Endothelial cell (in vitro differentiated cells): Measurements from ENCODE around the gene GSC2. TPM values are rescaled to one million over a fixed set of nuclear protein-coding genes. Genes with fewer than 3 reads are reported as not detected.

Experiments
- DNase-seq: peaks from one replicate; pipeline ENCODE4 v3.0.0; 2021; ENCODE audit warnings: low spot score
- H3K27ac Mint-ChIP-seq: one replicate; pipeline ENCODE4 v1.8.0; 2021; ENCODE audit warnings: mixed read lengths, inconsistent platforms; ENCODE audit not compliant: unreplicated experiment
- H3K27me3 Mint-ChIP-seq: one replicate; pipeline ENCODE4 v1.8.0; 2021; ENCODE audit warnings: mild to moderate bottlenecking, moderate library complexity, mixed read lengths, inconsistent platforms; ENCODE audit not compliant: unreplicated experiment
- H3K36me3 Mint-ChIP-seq: one replicate; pipeline ENCODE4 v1.8.0; 2021; ENCODE audit warnings: mild to moderate bottlenecking, low read depth, mixed read lengths, inconsistent platforms; ENCODE audit not compliant: unreplicated experiment
- H3K4me1 Mint-ChIP-seq: one replicate; pipeline ENCODE4 v1.8.0; 2021; ENCODE audit warnings: mild to moderate bottlenecking, mixed read lengths, inconsistent platforms; ENCODE audit not compliant: unreplicated experiment
- H3K4me3 Mint-ChIP-seq: one replicate; pipeline ENCODE4 v1.8.0; 2021; ENCODE audit warnings: mild to moderate bottlenecking, mixed read lengths, inconsistent platforms; ENCODE audit not compliant: unreplicated experiment
- H3K9me3 Mint-ChIP-seq: one replicate; pipeline ENCODE4 v1.8.0; 2021; ENCODE audit warnings: mixed read lengths, inconsistent platforms; ENCODE audit not compliant: unreplicated experiment
- total RNA-seq: library from RNA; stranded (reverse); fragmentation: NEBNext Ultra II Directional; extraction: Animal tissue kit (Norgen Biotek cat#: 25700); gene quantifications from one replicate; pipeline ENCODE4 v1.2.1, GENCODE V29; 2021; ENCODE audit not compliant: unreplicated experiment
- TF ChIP-seq, protein P1 (sequence below): fragments of 200-600 bp; sonication (generic); IDR thresholded peaks from one replicate; pipeline ENCODE4 v1.5.0; 2021; ENCODE audit warnings: antibody characterized with exemption; ENCODE audit not compliant: unreplicated experiment

The GSC2 gene
- total RNA-seq, 1 donor from 2014 or later = not detected

DNA sequence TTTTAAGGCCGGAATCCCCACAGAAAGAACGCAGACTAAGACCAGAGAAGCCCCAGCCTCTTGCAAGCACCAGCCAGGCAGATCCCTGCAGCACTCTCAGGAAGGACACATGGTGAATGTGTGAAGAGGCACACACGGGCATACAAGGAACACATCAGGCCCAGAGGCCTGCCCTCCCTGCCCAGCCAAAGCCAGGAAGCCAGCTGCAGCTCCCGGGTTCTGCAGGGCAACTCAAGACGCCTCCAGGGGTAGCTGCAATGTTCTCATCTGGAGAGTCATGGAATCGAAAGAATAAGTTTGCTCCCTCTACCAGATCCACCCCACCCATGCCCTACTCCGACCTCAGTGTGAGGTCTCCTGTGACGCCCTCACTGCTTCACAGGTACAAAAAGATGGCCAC is 30.1 kb downstream of the GSC2 start:
- TF ChIP-seq, protein P1, sequence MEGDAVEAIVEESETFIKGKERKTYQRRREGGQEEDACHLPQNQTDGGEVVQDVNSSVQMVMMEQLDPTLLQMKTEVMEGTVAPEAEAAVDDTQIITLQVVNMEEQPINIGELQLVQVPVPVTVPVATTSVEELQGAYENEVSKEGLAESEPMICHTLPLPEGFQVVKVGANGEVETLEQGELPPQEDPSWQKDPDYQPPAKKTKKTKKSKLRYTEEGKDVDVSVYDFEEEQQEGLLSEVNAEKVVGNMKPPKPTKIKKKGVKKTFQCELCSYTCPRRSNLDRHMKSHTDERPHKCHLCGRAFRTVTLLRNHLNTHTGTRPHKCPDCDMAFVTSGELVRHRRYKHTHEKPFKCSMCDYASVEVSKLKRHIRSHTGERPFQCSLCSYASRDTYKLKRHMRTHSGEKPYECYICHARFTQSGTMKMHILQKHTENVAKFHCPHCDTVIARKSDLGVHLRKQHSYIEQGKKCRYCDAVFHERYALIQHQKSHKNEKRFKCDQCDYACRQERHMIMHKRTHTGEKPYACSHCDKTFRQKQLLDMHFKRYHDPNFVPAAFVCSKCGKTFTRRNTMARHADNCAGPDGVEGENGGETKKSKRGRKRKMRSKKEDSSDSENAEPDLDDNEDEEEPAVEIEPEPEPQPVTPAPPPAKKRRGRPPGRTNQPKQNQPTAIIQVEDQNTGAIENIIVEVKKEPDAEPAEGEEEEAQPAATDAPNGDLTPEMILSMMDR = no peak
- H3K36me3 Mint-ChIP-seq = peaks cover 7% of the 10 kb centered on the region
- no peak overlapping the region for H3K27ac Mint-ChIP-seq
- DNase-seq = no peak
- H3K4me1 Mint-ChIP-seq = peaks cover 19% of the 10 kb centered on the region
- H3K4me3 Mint-ChIP-seq = no peak overlapping the region
- peaks cover 9% of the 10 kb centered on the region for H3K27me3 Mint-ChIP-seq
- no peaks in the 10 kb centered on the region for H3K9me3 Mint-ChIP-seq

DNA sequence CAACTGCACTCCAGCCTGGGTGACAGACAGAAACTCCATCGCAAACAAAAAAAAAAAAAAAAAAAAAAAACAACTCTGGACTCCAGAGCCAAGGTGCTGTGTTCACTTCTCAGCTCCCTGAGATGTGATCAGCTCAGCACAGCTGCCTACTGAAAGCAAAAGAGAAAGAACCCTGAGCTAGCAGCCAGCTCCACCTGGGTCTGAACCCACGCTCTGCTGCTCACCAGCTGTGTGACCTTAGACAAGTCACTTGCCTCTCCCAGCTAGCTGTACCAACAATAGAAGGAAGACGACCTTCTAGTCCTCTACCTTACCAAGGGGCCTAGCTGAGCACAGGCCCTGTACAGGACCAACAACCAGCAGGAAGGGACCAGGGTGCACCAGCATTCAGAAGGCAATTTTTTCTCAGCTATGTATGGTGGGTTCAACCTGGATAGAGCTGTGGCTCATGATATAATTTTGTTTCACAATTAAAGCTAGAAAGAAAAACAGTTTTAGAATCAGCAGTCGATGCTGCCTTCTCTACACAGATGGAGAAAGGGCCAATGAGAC is 31.7 kb downstream of the GSC2 start:
- H3K9me3 Mint-ChIP-seq = no peaks in the 10 kb centered on the region
- no peak overlapping the region for H3K27ac Mint-ChIP-seq
- H3K4me1 Mint-ChIP-seq = peaks cover 18% of the 10 kb centered on the region
- H3K36me3 Mint-ChIP-seq = peaks cover 7% of the 10 kb centered on the region
- no peak for DNase-seq
- TF ChIP-seq, protein P1 = no peak
- peaks cover 7% of the 10 kb centered on the region for H3K27me3 Mint-ChIP-seq
- no peak overlapping the region for H3K4me3 Mint-ChIP-seq

DNA sequence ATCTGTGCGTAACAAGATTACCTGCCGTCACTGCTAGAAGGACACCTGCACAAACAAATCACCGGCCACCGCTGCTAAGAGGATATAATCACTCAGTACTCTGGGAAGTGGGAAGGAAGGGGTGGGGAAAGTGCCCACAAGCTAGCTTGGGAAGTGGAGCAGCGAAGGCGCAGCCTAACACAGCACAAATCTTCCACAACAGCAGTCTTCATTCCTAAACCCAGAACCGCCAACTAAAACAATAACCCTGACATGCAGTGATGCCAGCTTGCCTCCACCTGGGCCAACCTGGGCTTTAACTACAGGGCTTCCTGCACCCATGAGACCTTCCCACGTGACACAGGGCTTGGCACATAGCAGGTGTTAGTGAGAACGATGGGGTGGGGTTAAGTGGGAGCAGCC is 33.0 kb downstream of the GSC2 start:
- Mint-ChIP-seq H3K9me3 (no peaks in the 10 kb centered on the region), H3K27ac (no peak overlapping the region), H3K4me1 (peaks cover 10% of the 10 kb centered on the region), H3K4me3 (no peak overlapping the region), H3K36me3 (peaks cover 7% of the 10 kb centered on the region), H3K27me3 (peaks cover 4% of the 10 kb centered on the region)
- no peak for DNase-seq
- TF ChIP-seq, protein P1 = no peak

DNA sequence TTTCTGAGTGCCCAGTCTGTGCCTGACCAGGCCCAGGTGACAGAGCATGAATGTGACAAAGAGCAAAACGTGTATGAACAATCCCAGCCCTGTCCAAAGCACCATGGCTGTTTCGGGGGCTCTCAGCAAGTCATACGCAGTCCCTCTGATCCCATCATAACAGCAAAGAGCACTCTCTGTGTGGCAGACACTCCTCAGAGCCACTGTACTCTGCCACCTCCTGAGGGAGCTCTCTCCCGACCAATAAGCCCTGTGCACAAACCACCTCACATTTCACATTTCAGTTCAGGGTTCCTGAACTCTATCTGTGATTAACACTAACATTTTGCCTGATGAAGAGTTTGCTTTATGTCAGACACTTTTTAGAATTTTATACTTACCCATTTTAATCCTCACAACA is 34.5 kb downstream of the GSC2 start:
- H3K4me3 Mint-ChIP-seq = no peak overlapping the region
- H3K36me3 Mint-ChIP-seq = peaks cover 7% of the 10 kb centered on the region

DNA sequence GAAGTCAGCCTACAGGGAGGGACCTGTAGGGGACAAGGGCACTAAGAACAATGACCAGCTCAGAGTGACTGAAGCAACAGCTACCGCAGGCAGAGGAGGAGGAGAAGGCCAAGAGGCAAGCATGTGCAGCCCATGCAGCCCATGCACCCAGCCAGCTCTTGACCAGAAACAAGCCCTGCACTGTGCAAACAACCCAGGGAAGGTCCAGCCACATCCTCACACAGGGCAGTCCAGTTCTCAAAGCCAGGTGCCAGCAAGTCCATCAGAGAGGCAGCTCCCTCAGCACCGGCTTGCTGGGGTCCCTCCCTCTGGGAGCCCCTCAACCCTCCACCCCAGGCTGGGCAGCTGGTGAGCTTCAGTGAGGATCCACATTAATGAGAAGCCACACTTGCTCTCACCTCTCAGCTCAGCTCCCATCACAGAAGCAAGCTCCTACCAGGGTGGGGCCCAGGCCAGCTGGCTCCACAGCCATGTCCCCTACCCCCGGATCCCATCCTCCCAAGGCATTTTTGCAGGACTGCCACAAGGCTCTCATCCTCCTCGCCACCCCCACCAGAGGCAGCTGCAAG is 35.0 kb downstream of the GSC2 start:
- TF ChIP-seq, protein P1 = no peak

More for the DNA sequence above, 34.5 kb downstream of the GSC2 start:
- no peak for DNase-seq
- TF ChIP-seq, protein P1 = no peak
- no peaks in the 10 kb centered on the region for H3K9me3 Mint-ChIP-seq
- peaks cover 1% of the 10 kb centered on the region for H3K27me3 Mint-ChIP-seq
- peaks cover 4% of the 10 kb centered on the region for H3K4me1 Mint-ChIP-seq
- H3K27ac Mint-ChIP-seq = no peak overlapping the region

More for the DNA sequence above, 35.0 kb downstream of the GSC2 start:
- Mint-ChIP-seq H3K4me1 (peaks cover 3% of the 10 kb centered on the region), H3K9me3 (no peaks in the 10 kb centered on the region), H3K27ac (no peak overlapping the region), H3K27me3 (peaks cover 1% of the 10 kb centered on the region), H3K4me3 (no peak overlapping the region), H3K36me3 (peaks cover 7% of the 10 kb centered on the region)
- no peak for DNase-seq
